ENCODE measurements around the gene CD96.
"Not testable (repeated sequence)": the region's sequence is repeated elsewhere in the genome, so short reads cannot be mapped to it uniquely, and the experiment has no call there.

CD96 gene

GRCh38 chr3:111561902-111562301 lies 19.9 kb downstream of the CD96 start:
- not testable (repeated sequence) for DNase-seq (ENCODE audit: low read depth in 2 of 2)

- no peak for DNase-seq (ENCODE audit: low read depth in 2 of 2)
Measured at GRCh38 chr3:111566844-111567243, 24.8 kb downstream of the CD96 start.

DNA sequence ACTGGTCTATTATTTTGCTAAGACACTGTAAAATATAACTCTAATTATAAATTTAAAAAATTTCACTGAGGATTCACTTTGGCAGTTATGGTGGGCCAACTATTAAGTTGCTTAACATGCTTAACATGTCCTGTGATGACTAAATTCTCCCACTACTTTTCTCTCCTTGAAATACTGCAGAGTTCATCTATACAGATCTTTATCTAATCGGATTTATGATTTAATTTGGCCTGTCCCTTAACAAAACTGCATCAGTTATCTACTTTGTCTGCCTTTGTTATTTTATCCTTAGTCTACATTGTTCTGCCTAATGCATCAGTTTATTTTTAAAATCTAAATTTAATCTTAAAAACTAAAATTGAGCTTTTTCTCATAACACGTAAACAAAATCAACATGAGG lies 26.4 kb downstream of the CD96 start:
- DNase-seq (ENCODE audit: low read depth in 2 of 2) = no peak

DNA sequence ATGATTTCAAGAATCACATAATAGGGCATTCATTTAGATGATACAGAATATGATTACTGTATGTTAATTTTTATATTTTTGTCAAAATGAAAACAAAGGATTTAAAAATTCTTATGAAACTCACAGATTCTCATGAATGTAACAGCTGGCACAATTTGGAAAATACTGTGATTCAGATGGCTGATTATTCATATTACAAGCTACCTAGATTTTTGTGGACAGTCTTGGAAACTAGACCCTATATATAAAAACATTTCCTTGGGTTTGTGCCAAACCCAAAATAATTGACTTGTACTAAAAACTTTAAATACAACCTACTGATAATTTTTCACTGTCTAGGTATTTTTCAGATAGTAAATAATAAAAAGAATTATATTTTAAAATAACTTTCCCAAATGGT lies 26.9 kb downstream of the CD96 start:
- DNase-seq (ENCODE audit: low read depth in 2 of 2) = no peak

DNA sequence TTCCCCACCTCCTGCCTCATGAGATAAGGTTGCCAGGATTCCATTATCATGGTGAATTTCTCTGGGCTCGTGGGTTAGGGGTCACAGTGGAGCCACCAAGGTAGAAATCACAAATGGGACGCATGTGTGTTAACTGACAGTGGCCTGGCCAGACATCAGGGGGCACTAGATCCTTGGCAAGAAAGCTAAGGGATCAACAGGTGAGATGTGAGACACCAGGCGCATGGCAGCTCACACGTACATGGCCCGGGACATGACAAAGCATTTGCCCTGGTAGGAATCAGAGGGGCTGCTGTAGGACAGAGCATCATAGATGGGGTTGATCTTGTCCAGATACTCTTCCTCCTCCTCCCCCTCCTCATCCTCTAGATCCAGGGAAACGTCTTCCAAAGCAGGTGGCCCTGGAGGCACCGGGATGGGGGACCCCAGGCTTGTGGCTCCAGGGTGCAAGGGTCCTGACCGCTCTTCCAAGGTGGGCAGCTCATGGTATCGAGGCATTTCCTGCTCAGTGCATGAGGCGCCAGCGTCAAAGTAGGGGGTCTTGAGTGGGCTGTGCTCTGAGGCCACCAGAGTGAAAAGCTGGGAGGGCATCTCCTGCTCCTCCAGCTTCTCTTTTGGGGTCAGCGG lies 28.5 kb downstream of the CD96 start:
- DNase-seq (ENCODE audit: low read depth in 2 of 2) = no peak

DNA sequence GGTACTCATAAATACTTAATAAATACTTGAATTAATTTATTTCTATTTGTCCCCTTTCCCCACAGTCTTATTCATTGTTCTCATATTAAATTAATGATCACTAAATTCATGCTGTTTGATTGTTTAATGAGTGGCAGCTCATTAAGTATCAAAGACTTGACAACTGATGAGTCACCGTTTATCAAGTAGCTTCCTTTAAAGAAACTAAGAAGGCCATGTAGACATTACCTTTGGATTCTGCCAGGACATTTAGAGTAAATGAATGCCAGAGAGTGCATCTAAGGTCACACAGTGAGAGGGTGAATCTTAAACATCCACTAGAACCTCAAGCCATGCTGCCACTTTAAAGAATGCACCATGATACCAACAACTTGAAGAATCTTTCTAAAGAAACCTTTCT lies 29.3 kb downstream of the CD96 start:
- no peak for DNase-seq (ENCODE audit: low read depth in 2 of 2)

- DNase-seq (ENCODE audit: low read depth in 2 of 2) = no peak
Measured at GRCh38 chr3:111571907-111572460, 30.0 kb downstream of the CD96 start.

DNA sequence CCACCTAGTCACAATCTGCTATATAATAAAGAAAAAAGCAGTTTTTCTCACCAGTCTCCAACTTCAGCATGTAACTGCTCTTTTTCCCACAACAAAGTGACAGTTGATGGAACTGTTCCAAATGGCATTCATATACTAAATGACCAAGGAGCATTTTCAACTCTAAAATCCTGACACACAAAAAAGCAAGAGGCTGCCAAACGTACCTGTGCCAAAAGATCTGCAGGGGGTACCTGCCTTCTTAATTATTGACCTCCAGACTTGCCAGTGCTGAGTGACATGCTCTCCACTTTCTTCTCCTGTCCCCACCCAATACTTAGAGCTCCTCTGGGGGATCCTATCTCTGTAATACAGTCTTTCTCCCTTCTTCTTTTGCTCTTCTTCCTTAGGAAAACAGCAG lies 35.1 kb downstream of the CD96 start:
- DNase-seq (ENCODE audit: low read depth in 2 of 2) = no peak

DNA sequence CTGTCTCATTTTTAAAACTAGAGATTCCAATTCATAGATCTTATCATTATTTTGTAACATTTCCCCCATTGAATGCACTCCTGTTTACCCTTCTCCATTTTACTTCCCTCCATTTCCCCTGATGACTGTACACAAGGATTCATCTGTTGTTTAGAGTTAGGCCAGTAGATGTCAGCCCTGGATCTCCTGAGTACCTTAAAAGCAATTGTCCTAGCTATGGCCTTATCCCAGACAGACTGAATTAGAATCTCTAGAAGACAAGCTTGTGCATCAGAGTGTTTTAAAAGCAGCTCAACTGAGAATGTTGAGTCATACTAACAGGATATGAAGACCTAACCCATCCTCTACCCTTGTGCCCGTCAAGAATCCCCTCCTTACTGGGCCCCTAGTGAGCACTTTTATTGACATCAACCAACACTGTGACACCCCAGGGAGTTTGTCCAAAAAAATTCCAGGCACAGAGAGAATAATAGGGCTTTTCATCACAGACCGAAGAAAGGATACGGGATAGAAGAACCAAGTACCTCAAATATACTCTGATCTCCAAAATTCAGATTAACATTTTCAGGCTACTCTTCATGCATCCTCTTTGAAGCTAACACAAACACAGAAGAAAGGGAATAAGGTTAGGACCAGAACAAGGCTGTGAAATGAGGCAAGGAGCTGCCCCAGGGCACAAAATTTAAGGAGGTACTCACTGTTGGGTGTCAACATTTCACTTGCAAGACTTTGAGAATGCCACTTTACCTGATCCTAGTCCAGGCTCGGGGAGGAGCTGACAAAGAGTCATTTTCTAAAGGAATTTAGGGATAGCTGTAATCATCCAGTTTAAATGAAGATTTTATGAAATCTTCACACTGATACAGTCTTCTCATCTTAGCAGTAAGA lies 36.0 kb downstream of the CD96 start:
- DNase-seq (ENCODE audit: low read depth in 2 of 2) = no peak

GRCh38 chr3:111578867-111579266 lies 36.9 kb downstream of the CD96 start:
- no peak for DNase-seq (ENCODE audit: low read depth in 2 of 2)

- no peak for DNase-seq (ENCODE audit: low read depth in 2 of 2)
Measured at GRCh38 chr3:111579495-111579894, 37.5 kb downstream of the CD96 start.

GRCh38 chr3:111581403-111582119 lies 39.6 kb downstream of the CD96 start:
- no peak for DNase-seq (ENCODE audit: low read depth in 2 of 2)

GRCh38 chr3:111582120-111582474 lies 40.1 kb downstream of the CD96 start:
- DNase-seq (ENCODE audit: low read depth in 2 of 2) = no peak

- DNase-seq (ENCODE audit: low read depth in 2 of 2) = no peak
Measured at GRCh38 chr3:111584744-111585143, 42.7 kb downstream of the CD96 start.

DNA sequence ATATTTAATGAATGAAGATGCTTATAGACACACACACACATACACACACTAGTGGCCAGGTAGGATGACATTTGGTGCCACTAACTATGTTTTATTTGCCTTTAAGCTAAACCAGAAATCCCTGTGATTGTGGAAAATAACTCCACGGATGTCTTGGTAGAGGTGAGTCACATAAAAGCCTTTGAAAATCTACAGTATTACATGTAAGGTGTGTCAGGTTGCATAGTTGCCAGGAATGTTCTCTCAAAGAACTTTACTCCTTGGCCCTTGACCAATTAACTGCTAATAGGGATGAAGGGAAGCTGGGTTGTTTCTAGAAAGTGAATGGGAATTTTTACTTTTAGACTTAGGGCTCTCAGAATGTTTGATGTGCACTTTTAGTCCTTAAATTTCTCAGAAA lies 43.2 kb downstream of the CD96 start:
- DNase-seq (ENCODE audit: low read depth in 2 of 2) = no peak

DNA sequence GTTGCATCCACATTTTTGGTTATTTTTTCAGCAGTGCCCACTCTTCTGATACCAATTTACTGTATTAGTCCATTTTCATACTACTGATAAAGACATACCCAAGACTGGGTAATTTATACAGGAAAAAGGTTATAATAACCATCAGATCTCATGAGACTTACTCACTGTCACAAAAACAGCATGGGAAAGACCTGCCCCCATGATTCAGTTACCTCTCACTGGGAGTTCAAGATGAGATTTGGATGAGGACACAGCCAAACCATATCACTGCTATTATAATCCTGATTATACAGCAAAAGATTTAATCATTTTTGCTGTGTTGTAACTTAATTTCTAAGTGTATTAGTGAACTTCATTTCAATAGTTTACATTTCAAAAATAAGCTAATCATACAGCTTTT lies 46.5 kb downstream of the CD96 start:
- no peak for DNase-seq (ENCODE audit: low read depth in 2 of 2)

- no peak for DNase-seq (ENCODE audit: low read depth in 2 of 2)
Measured at GRCh38 chr3:111589303-111590142, 47.5 kb downstream of the CD96 start.

DNA sequence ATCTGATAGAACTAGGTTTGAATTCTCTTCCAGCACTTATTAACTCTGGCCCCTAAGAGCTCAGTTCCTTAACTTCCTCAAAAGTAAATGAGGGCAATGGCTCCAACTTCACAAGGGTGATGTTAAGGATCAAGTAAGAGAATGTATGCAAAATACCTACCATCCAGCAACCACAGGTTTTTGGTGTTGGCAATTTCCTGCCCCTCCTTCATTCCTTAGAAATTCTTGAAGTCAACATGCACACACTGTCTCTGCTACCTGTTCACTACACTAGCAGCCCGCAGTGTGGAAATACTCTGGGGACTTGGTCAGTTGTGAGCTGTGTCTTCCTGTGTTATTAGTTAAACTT lies 48.1 kb downstream of the CD96 start:
- DNase-seq (ENCODE audit: low read depth in 2 of 2) = no peak

DNA sequence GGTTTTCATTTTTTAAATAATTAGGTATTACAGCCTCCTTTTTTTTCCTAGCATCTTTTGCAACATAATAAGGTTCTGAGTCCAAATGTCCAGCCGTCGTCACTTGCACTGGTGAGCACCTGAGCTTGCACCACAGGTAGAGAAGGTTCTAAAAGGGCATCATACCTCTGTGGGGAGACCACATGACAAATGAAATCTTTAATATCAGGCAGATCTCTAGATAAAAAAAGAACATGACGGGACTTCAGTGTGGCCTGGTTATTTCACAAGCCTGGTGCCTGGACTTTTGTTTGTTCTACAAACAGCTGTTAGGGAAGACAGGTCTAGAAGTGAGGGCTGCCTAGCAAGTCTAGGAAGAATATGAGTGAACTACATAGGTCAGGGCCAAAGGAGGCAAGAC lies 49.6 kb downstream of the CD96 start:
- no peak for DNase-seq (ENCODE audit: low read depth in 2 of 2)

GRCh38 chr3:111592143-111592542 lies 50.1 kb downstream of the CD96 start:
- DNase-seq (ENCODE audit: low read depth in 2 of 2) = no peak

- DNase-seq (ENCODE audit: low read depth in 2 of 2) = no peak
Measured at GRCh38 chr3:111592936-111593335, 50.9 kb downstream of the CD96 start.

- DNase-seq (ENCODE audit: low read depth in 2 of 2) = no peak
Measured at GRCh38 chr3:111593666-111594065, 51.7 kb downstream of the CD96 start.
